Inflammatory macrophage treated with lipopolysaccharide for 1 hour (primary cell): ENCODE data around the gene DPP7.
"Not testable (repeated sequence)": the region's sequence is repeated elsewhere in the genome, so short reads cannot be mapped to it uniquely, and the experiment has no call there.

Source experiments
- DNase-seq, 2 donors: peaks; one replicate each; pipeline ENCODE4 v3.0.0-alpha.2; 2020 to 2022

DPP7 gene

DNA sequence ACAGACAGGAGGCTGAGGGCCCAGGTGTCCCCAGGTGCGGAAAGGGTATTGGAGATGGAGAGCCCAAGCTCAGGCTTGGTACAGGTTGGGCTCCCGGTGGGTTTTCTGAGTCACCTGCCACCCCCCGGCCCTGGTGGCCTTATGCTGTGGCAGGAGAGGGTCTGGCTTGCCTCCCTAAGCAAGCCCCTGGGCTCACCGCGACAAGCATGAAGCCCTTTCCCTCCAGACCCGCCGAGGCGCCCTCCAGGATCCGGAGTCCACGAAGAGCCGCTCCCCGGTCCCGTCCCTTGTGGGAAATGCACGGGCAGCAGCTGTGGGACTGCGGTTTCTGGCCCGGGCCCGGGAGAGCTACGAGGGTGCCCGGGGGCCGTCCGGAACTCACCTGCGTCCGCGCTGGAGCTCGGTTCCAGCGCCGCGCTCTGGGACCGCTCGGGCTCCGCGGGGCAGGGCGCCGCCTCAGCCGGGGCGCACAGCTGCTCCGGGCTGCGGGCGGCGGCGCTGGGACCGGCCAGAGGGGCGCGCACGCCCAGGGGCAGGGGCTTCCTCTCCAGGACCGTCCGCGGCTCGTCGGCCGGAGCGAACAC, 44.9 kb downstream of the DPP7 start:
- DNase-seq = no peak

DNA sequence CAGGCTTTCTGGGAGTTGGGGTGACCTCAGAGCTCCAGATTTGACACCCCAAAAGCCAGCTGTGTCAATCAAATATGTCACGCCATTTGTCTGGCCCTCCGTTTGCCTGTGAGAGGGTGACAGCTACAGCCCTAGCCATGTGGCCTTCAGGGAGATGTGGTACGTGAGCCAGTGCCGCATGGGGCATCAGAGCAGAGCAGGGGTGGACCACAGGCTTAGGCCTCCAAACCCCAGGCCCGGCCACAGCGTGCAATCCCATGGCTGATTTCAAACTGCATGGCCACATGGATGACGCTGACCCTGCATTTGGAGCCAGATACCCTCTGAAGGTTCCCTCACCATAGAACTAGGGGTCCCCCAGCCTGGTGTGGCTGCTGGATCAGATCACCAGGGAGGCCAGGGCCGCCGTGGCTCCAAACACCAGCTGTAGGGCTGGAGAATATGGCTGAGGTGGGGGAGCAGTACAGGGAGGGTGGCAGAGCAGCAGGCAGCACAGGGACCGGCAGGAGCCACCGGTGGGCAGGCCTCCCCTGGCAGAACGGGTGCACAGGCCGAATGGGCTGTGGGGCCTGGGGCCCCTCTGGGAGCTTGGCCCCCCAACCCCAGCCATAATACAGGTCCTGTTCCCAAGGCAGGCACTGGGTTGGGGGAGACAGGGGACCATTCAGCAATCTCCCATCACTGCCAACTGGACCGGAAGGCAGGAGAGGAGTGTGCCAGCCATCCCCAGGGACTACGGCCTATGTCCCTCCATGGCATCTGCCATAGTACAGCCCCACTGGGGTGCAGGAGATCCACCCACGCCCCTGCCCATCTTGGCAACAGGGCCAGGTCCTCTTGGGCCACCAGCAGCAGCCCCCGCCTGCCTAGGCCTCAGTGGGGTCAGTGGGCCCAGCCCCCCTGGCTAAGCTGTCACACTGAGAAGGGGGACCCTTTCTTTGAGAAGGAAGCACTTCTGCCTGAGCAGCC, 45.7 kb downstream of the DPP7 start:
- DNase-seq = no peak

DNA sequence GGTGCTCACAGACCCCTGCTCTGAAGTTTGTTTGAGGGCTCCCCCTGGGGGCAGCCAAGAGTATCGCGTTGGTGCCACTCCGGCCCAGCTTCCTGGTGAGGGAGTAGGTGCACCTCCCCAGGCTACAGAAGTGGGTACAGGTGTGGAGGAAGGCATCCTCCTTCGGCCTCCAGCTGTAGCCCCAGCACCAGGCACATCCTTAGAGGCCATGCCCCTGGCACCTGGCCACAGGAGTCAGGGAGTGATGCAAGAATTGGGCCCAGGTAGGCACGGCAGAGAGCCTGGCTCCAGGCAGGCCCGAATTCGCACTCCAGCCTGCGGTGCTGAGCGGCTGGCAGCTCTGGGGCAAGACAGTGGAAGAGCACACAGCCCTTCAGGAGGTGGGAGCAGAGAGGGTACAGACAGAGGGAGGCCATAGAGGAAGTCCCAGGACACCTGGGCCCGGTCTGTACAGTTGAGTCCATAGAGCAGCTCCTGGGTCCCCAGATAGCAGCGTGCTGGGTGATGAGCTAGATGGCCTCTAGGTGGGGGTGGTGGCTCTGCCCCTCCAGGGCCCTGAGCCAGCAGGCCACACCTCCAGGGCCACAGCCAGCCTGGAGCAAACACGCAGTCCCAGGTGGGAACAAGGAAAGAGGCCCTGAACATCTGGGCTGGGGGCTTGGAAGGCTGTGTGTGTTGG, 46.5 kb downstream of the DPP7 start:
- peak; percentile 65 to 88 for DNase-seq

- DNase-seq = no peak
These were observed 48.3 kb downstream of the DPP7 start for GRCh38 chr9:137066096-137066861.

DNA sequence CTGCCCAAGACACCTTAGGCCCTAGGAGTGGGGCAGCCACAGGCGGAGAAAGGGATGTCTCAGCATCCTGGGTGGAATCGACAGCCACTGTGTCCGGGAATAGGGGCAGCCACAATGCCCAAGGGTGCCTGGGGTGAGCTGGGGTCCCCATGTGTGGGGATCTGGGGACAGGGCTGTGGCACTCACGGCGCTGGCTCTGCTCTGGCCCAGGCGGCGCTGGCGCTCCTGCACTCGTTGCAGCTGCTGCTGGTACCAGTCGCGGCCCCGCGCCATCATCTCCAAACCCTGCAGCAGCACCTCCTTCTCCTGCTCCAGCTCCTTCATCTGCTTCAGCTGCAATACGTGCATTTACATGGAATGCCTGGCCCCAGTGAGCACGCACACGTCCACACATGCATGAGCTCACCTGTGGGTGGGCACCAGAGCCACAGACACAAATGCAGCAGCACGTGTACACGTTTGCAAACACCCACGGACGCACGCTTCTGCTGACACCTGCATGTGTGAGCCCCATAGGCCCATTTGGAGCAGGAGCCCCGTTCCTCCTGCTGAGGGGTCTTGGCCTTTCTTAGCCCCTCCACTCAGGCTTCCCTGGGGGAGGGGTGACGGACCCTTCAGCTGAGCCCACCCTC, 49.1 kb downstream of the DPP7 start:
- no peak for DNase-seq

DNA sequence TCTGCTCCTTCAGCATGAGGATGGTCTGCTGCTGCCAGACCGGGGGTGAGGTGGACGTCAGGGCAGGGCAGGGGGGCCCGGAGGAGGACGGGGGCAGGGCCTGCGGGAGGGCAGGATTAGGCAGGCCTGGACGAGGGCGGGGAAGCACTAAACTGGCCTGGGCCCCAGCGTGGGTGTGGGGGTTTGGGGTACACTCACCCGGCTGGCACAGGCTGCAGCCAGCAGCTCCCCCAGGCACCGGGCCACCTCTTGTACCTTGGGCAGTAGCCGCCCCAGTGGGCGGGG, 49.7 kb downstream of the DPP7 start:
- DNase-seq = no peak

GRCh38 chr9:137064027-137064879, 50.3 kb downstream of the DPP7 start:
- DNase-seq = peak in 1 of 2 donors; percentile 87

- no peak for DNase-seq
These were observed 51.1 kb downstream of the DPP7 start for GRCh38 chr9:137063311-137064026.

DNA sequence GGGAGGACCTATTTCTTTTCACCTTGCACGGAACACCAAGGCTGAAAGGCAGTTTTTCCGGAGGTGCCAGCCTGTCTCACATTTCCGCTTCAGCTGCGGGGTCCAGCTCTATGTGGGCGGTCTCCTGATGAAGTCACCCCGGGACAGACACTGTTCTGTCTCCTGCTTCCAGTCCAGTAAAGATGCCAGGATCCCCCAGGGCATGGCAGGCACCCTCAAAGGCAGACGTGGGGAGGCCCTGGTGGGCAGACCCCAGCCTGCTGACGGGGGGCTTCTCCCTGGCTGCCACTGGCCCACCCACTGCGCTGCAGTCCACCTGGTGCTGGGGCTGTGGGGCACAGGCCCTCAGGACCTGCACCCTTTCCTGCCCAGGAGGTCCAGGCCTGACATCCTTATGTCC, 51.7 kb downstream of the DPP7 start:
- DNase-seq = not testable (repeated sequence)

DNA sequence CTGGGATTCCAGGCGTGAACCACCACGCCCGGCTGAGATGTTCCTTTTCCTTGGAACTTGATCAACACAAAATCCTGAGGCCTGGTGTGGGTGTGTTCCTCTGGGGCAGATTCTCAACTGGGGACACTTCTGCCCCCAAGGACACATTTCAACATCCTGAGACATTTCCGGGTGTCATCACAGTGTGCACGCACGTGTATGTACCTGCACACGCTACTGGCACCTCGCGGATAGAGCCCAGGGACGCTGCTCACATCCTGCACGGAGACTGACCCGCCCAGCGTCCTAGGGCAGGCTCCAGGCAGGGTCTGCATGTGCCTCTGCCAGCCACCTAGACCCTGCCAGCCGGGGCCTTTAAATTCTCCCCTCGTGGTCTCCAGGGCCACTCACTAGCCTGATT, 52.1 kb downstream of the DPP7 start:
- DNase-seq = no peak
